Adrenal gland (tissue), 12 donors: ENCODE data around the gene CYBC1. TPM values are rescaled to one million over a fixed set of nuclear protein-coding genes. Genes with fewer than 3 reads are reported as not detected.
A peak's percentile ranks its signal among the peaks of the same experiment; 100 is the strongest.

ENCODE experiments used
- DNase-seq, 7 donors: peaks; one replicate each; pipeline ENCODE4 v3.0.0-alpha.2; 2019 to 2020
- H3K27ac ChIP-seq, 5 donors: fragments of 200-600 bp; sonication (generic) in 4 of 5; 1 replicate in 3 of 5; 2 replicates in 2 of 5; pipeline versions ENCODE4 v1.5.1 to v1.8.0; 2016 to 2020; ENCODE audit warnings: mild to moderate bottlenecking in 1 of 5
- H3K27me3 ChIP-seq: fragments of 200-600 bp; 2 replicates; pipeline ENCODE4 v1.8.0; 2021
- H3K36me3 ChIP-seq, 2 donors: fragments of 200-600 bp; replicated peaks in 1 of 2; 1 replicate in 1 of 2; 2 replicates in 1 of 2; pipeline versions ENCODE4 v1.5.1 to v1.8.0; 2018 to 2022
- H3K4me1 ChIP-seq, 2 donors: fragments of 200-600 bp; replicated peaks in 1 of 2; 1 replicate in 1 of 2; 2 replicates in 1 of 2; pipeline versions ENCODE4 v1.5.1 to v1.8.0; 2018 to 2021
- H3K4me3 ChIP-seq, 4 donors: fragments of 200-600 bp; sonication (generic) in 3 of 4; one replicate each; pipeline ENCODE4 v1.5.1; 2016 to 2018
- H3K9me3 ChIP-seq, 3 donors: fragments of 200-600 bp; sonication (generic) in 1 of 3; replicated peaks in 1 of 3; 1 replicate in 2 of 3; 2 replicates in 1 of 3; pipeline versions ENCODE4 v1.5.1 to v1.8.0; 2016 to 2021
- POLR2A ChIP-seq, 2 donors: fragments of 450-650 bp; IDR thresholded peaks; one replicate each; pipeline ENCODE4 v1.6.1; 2017; ENCODE audit warnings: antibody characterized with exemption in 2 of 2, mild to moderate bottlenecking in 2 of 2, moderate library complexity in 1 of 2
- whole genome bisulfite sequencing, 4 donors: extraction: QIAGEN DNeasy Blood & Tissue Kit in 2 of 4; methylation state at CpG; one replicate each; pipeline versions ENCODE4 v1.1.5 to v1.1.7; 2013 to 2017; 5-methylcytosine and 5-hydroxymethylcytosine counted together
- intact Hi-C, 2 donors: fragments of 100-400 bp; cut with DNase I; formaldehyde crosslinking; loops; one replicate each; pipeline versions ENCODE4 v1.14.1 to v1.15.0; 2022 to 2023
- polyA plus RNA-seq, 3 donors: library from polyadenylated mRNA; stranded (reverse); fragments of 200-250 nt in 2 of 3; fragments of 350-450 nt in 1 of 3; fragmentation: Illumina TruSeq in 1 of 3; extraction: RNeasy Lipid Tissue Mini Kit (QIAGEN cat#74804) in 1 of 3; gene quantifications; one replicate each; pipeline ENCODE4 v1.2.3, GENCODE V29; 2013 to 2014
- total RNA-seq, 9 donors: library from RNA; depleted of rRNA in 4 of 9; stranded (reverse); fragments of >200 nt in 4 of 9; fragments of 120-200 nt in 1 of 9; fragmentation: NEBNext Ultra II Directional in 1 of 9; extraction: Animal tissue kit (Norgen Biotek cat#: 25700) in 1 of 9; gene quantifications; one replicate each; pipeline versions ENCODE4 v1.1.0 to v1.2.4, GENCODE V29; 2013 to 2023
- TF ChIP-seq, protein P1 (sequence below), 6 experiments: fragments of 450-650 bp in 4 of 6; fragments of 200-600 bp in 2 of 6; sonication (generic) in 1 of 6; IDR thresholded peaks; 1 replicate in 5 of 6; 2 replicates in 1 of 6; pipeline versions ENCODE4 v1.5.1 to v1.8.0; 2016 to 2021; ENCODE audit warnings: antibody characterized with exemption in 6 of 6, mild to moderate bottlenecking in 2 of 6, moderate library complexity in 1 of 6
- donor health status: healthy with polysubstance abuse.
- donor health status: Bipolar disorder and iron deficiency.
- donor health status: DM: yes; HTN: yes; CAD: no.
- donor health status: DM: no; HTN: no; CAD: no.
- donor health status: DM: no; HTN: no; CAD: no.
- donor health status: DM: yes; HTN: yes; CAD: no.

CYBC1 gene
- total and polyA plus RNA-seq, 12 donors = 34.6 to 160 (median 69.9) TPM

DNA sequence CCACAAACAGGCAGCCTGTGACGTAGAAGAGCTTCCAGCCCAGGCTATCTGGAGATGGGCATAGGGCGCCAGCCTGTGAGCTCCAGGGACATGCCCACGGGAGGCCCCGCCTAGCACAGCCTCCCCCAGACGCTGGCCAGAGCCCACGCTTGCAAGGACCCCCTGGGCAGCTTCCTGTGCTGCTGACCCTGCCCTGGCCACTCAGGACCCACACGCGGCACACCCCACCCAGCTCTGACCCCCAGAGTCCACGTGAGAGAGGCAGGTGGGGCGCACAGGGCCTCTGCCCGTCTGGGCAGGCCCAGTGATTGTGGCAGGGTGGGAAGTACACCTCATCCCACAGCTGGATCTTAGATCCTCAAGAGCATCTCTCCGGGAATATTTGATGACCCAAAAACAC lies 3.9 kb downstream of the CYBC1 start:
- intact Hi-C loops = no loop called here
- Histone ChIP-seq H3K4me1 (peaks cover 20 to 41% of the 10 kb centered on the region in 2 donors), H3K9me3 (no peaks in the 10 kb centered on the region), H3K27me3 (no peaks in the 10 kb centered on the region), H3K4me3 (no peak overlapping the region), H3K36me3 (peaks cover 0 to 18% of the 10 kb centered on the region in 2 donors), H3K27ac (no peak overlapping the region)
- 89 to 100% (median 91%) methylated on average over 4 to 12 of the region's 12 CpGs for WGBS, 4 donors
- TF ChIP-seq, protein P1, sequence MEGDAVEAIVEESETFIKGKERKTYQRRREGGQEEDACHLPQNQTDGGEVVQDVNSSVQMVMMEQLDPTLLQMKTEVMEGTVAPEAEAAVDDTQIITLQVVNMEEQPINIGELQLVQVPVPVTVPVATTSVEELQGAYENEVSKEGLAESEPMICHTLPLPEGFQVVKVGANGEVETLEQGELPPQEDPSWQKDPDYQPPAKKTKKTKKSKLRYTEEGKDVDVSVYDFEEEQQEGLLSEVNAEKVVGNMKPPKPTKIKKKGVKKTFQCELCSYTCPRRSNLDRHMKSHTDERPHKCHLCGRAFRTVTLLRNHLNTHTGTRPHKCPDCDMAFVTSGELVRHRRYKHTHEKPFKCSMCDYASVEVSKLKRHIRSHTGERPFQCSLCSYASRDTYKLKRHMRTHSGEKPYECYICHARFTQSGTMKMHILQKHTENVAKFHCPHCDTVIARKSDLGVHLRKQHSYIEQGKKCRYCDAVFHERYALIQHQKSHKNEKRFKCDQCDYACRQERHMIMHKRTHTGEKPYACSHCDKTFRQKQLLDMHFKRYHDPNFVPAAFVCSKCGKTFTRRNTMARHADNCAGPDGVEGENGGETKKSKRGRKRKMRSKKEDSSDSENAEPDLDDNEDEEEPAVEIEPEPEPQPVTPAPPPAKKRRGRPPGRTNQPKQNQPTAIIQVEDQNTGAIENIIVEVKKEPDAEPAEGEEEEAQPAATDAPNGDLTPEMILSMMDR (IDR thresholded peaks at IDR 0.05) = no peak
- no peak for TF ChIP-seq POLR2A (IDR thresholded peaks at IDR 0.05)
- no peak for DNase-seq

DNA sequence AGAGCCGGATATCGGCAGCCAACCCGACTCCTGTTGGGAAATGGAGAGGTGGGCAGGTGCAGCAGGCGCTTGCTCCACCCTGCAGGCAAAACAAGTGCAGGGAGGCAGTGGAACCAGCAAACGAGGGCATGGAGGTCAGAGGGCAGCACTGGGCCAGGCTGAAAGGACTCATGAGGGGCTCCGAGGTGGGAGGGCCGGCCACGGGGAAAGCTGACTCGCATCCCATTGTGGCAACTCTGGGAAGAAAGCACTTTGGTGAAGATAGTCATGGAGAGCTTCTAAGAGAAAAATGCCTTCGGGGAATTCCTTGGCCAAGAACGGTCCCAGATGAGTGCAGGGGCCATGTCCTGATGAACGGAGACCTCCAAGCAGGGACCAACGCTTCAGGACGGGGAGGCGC lies 4.4 kb downstream of the CYBC1 start:
- H3K4me1 ChIP-seq = peaks cover 20 to 36% of the 10 kb centered on the region in 2 donors
- H3K4me3 ChIP-seq = no peak overlapping the region
- WGBS, 4 donors = 91 to 94% (median 92%) methylated on average over 8 to 15 of the region's 15 CpGs
- intact Hi-C loops = no loop called here
- H3K36me3 ChIP-seq = peaks cover 0 to 18% of the 10 kb centered on the region in 2 donors
- no peaks in the 10 kb centered on the region for H3K9me3 ChIP-seq
- no peaks in the 10 kb centered on the region for H3K27me3 ChIP-seq
- peak overlapping the region in 1 of 5 donors; percentile 8 for H3K27ac ChIP-seq
- DNase-seq = no peak
- no peak for TF ChIP-seq POLR2A (IDR thresholded peaks at IDR 0.05)
- TF ChIP-seq, protein P1 (IDR thresholded peaks at IDR 0.05) = no peak

DNA sequence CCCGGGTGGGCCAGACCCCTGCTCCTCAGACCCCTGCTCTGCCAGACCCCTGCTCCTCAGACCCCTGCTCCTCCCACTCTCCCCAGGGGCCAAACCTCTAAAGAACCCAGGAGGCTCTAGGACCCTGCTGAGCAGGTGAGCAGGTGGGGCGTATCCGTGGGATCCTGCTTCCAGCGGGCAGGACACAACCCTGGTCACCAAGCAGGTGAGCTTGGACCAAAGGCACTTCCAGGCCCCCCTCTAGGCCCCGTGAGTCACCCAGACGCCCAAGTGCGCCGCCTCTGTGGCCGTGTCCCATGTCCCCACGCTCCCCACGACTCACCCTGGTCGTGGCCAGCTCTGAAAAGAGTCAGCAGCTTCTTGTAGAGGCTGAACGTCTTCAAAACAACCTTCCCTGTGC lies 5.0 kb downstream of the CYBC1 start:
- Histone ChIP-seq H3K36me3 (peaks cover 0 to 18% of the 10 kb centered on the region in 2 donors), H3K4me3 (no peak overlapping the region), H3K9me3 (no peaks in the 10 kb centered on the region), H3K4me1 (peaks cover 20 to 33% of the 10 kb centered on the region in 2 donors), H3K27me3 (no peaks in the 10 kb centered on the region), H3K27ac (peak overlapping the region in 2 of 5 donors; percentile 76 to 91)
- intact Hi-C loops = no loop called here
- TF ChIP-seq, protein P1 (IDR thresholded peaks at IDR 0.05) = no peak
- TF ChIP-seq POLR2A (IDR thresholded peaks at IDR 0.05) = no peak
- 43 to 85% (median 82%) methylated on average over 1 to 13 of the region's 13 CpGs for WGBS, 4 donors
- DNase-seq = no peak

DNA sequence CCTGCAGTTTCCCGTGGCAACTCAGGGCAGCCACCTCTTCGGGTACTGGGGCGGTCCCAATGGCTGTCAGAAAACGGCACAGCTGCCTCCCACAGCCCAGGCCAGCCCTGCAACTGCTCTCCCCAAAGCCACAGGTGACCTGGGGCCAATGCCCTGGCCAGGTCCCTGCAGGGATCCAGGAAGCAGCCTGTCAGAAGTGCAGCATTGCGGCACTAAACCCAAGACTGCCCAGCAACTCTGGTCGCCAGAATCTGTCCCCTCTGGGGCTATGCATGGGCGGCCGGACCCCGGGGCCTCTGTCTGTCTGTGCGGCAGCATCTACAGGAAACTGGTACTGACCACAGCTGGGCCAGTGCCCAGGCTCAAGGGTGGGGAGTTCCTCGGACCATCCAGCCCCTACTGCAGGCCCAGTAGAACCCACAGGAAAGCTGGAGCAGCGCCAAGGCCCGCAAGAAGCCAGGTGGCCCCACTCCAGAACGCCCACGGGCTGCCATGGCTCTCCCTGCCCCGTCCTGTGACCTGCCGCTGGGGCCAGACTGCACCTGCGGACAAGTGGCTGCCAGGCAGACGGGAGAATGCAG lies 5.5 kb downstream of the CYBC1 start:
- WGBS, 4 donors = 44 to 57% (median 47%) methylated on average over 3 to 19 of the region's 19 CpGs
- Histone ChIP-seq H3K27me3 (no peaks in the 10 kb centered on the region), H3K27ac (peak overlapping the region in 3 of 5 donors; percentile 7 to 91 (median 76)), H3K9me3 (no peaks in the 10 kb centered on the region), H3K4me3 (no peak overlapping the region), H3K36me3 (peaks cover 0 to 18% of the 10 kb centered on the region in 2 donors), H3K4me1 (peaks cover 20 to 33% of the 10 kb centered on the region in 2 donors)
- TF ChIP-seq, protein P1 (IDR thresholded peaks at IDR 0.05) = no peak
- TF ChIP-seq POLR2A (IDR thresholded peaks at IDR 0.05) = no peak
- peak in 3 of 7 donors; percentile 51 to 66 (median 56) for DNase-seq
- intact Hi-C loops = no loop called here
